Stimulated activated CD4-positive, alpha-beta T cell treated with anti-CD3 and anti-CD28 coated beads, Interleukin-12 subunit alpha, Interleukin-12 subunit beta, amount 100 ng/mL, for 4 hours (primary cell): ENCODE results near the gene MRAP.

Source experiments
- DNase-seq: peaks from one replicate; pipeline ENCODE4 v3.0.0-alpha.2; 2020

MRAP gene

GRCh38 chr21:32350211-32350980, 51.7 kb downstream of the MRAP start:
- DNase-seq, result no peak

- DNase-seq, result no peak
These were observed 52.3 kb downstream of the MRAP start for GRCh38 chr21:32350981-32351380.

GRCh38 chr21:32351428-32351827, 52.8 kb downstream of the MRAP start:
- no peak for DNase-seq

- DNase-seq, result no peak
These were observed 53.9 kb downstream of the MRAP start for GRCh38 chr21:32352526-32352925.

GRCh38 chr21:32353002-32353711, 54.5 kb downstream of the MRAP start:
- no peak for DNase-seq

- DNase-seq, result no peak
These were observed 58.3 kb downstream of the MRAP start for GRCh38 chr21:32356874-32357395.

GRCh38 chr21:32359719-32360260, 61.1 kb downstream of the MRAP start:
- DNase-seq, result no peak

- DNase-seq, result no peak
These were observed 61.8 kb downstream of the MRAP start for GRCh38 chr21:32360401-32360975.
